ENCODE measurements around the gene TP53AIP1.

The TP53AIP1 gene

DNA sequence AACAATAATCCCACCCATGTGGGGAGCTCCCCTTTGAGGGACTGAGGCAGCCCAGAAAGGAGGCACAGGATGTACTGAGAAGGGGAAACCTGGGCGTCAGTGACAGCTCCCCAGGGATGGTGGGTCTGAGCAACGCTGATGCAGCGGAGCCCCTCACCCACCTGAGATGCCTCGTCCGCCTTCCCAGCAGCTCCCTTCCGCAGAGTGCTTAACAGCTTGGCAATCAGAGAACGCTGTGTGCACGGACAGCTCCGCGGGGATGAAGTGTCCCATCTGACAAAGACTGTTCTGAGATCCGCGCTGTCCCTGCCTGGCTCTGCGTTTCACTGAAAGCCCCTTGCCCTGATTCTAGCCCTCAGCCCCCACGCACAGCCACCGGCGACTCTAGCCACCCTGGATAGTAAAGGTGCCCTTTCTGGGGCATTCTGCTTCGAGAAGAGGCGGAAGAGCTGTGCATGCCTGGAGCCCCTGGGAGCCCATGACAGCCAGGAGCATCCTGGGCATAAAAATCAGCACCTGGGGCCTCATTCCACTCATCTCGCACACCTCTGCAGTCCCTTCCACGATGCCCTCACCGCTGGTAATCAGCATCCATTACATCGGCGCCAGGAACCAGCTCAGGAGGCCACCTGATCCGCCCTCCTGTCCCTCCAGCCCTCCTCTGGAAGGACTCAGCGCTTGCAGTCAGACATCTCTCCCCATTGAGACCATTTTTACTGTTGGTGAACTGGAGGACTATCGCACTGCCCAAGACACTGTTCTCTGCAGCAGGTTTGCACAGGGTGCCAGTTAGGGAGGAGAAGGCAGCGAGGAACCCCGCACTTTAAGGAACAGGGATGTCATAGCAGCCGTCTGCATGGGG lies 40.8 kb downstream of the TP53AIP1 start:
- no peak for TF ChIP-seq ZNF274 (IDR thresholded peaks at IDR 0.05; ENCODE audit: low read depth, low read length)
- no peak overlapping the region for H3K4me3 ChIP-seq (ENCODE audit: low read length)

DNA sequence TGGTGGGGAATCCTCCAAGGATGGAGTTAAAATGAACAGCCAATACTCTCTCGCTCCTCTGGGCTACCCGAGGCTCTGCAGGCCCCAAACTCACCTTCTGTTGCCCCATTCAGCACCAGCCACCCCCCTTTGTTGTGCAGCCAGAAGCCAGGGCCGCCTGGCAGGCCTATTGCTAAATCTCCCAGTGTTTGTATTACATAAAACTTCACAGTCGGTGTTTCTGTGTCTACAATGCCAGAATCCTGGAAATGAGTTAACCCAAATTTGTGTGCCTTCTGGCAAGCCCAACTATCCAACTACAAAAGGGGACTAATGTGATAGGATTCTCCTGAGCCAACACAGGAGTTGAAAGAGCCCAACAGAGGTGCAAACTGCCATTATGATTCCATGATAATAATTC lies 42.2 kb downstream of the TP53AIP1 start:
- TF ChIP-seq ZNF274 (IDR thresholded peaks at IDR 0.05; ENCODE audit: low read depth, low read length), result no peak

DNA sequence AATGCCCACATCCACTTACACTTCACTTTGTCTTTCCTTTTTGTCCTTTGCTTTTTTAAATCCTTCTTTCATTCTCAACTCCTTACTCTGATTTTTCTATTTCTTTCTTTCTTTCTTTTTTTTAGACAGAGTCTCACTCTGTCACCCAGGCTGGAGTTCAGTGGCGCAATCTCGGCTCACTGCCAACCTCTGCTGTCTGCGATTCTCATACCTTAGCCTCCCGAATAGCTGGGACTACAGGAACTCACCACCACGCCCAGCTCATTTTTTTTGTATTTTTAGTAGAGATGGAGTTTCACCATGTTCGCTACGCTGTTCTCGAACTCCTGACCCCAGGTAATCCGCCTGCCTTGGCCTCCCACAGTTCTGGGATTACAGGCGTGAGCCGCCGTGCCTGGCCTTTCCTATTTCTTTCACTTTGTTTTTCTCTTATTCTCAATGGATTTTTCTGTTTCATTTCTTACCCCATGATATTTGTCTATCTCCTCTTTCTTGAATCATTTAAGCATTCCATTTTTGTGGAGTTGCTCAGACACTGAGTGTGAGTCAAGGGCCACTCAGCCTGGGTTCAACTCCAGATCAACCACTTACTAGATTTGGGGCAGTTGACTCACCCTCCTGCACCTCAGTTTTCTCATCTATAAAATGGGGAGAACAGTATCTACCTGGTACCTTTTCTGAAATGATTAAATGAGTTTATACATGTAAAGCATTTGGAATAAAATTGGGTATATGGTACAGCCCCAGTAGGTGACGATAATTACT lies 43.9 kb downstream of the TP53AIP1 start:
- no peak for TF ChIP-seq ZNF274 (IDR thresholded peaks at IDR 0.05; ENCODE audit: low read depth, low read length)
- no peak overlapping the region for H3K4me3 ChIP-seq (ENCODE audit: low read length)

More for the DNA sequence above, 42.2 kb downstream of the TP53AIP1 start:
- no peak overlapping the region for H3K4me3 ChIP-seq (ENCODE audit: low read length)

DNA sequence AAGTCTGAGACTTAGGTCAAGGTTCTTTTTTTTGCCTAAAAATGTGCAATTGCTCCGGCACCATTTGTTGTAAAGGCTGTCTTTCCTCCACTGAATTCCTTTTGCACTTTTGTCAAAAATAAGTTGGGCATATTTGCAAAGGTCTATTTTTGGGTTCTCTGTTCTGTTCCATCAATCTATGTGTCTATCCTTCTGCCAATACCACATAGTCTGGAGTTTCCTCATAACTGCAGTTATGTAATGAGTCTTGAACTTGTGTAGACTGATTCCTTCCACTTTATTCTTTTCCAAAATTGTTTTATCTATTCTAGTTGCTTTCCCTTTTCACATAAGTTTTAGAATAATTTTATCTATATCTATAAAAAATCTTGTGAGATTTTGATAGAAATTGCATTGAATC lies 44.8 kb downstream of the TP53AIP1 start:
- H3K4me3 ChIP-seq (ENCODE audit: low read length), result no peak overlapping the region
- no peak for TF ChIP-seq ZNF274 (IDR thresholded peaks at IDR 0.05; ENCODE audit: low read depth, low read length)

DNA sequence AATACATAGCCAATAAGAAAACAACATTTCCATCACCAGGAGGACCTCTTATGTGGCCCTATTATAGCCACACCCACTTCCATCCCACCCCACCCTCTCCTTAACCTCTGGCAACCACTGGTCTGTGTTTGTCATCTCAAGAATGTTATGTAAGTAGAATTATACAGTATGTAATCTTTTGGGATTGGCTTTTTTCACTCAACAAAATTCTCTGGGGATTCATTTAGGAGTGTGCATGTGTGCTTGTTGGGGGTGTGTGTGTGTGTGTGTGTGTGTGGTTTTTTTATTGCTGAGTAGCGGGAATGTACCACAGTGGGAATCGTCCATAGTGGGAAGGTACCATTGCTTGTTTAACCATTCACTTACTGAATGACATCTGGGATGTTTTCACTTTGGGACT lies 46.3 kb downstream of the TP53AIP1 start:
- no peak for TF ChIP-seq ZNF274 (IDR thresholded peaks at IDR 0.05; ENCODE audit: low read depth, low read length)
- no peak overlapping the region for H3K4me3 ChIP-seq (ENCODE audit: low read length)

DNA sequence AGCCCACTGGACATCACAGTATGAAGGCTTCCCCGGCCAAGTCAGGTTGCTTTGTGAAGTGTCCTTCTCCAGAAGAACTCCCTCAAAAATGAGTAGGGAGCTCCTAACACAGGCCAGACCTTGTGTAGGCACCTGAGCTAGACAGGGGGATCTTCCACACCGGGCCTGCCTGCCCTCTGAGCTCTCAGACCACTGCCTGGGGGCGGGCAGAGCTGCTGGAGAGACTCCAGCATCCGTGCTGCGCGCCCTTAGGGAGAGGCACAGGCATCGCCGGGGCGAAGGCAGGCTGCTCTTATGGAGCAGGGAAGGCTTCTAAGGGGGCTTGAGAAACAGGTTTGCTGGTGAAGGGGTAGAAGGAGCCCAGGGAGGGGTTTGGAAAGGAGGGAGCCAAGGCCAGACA lies 47.1 kb downstream of the TP53AIP1 start:
- TF ChIP-seq ZNF274 (IDR thresholded peaks at IDR 0.05; ENCODE audit: low read depth, low read length), result no peak

DNA sequence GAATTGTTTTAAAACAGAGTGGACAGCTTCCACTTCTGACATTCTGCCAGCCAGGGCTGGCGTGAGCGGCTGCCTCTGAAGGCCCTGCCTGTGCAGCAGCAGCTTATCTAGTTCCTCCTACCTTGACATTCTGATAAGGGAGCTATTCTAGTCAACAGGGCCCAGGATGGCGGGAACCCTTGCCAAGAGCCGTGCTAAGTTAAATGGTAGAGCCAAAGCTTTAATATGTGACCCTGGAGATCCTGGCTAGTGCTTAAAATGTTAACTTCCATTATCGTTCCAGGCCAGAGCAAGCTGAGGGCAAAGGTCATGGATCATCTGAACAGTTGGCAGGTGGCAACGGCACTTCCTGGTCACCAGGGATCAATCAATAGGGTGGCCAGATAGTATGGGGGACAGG lies 48.0 kb downstream of the TP53AIP1 start:
- H3K4me3 ChIP-seq (ENCODE audit: low read length), result no peak overlapping the region

More for the DNA sequence above, 47.1 kb downstream of the TP53AIP1 start:
- H3K4me3 ChIP-seq (ENCODE audit: low read length), result no peak overlapping the region

DNA sequence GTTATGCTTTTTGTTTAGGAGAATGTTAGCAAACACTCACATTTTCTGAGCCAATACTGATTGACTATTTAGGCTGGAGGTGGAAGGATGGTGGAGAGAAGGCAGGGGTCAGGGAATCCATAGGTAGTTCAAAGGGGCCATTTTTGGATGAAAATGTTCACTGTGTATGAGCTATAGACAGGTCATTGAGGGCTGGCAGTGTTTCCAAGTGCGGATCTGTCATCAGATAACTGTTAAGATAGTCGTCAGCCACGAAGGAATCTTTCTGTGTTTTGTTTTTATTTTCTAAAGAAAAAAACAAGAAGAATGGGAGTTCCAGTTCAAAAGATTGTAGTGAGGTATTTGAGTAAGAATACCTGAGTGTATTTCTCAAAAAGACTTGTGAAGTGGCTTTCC lies 48.4 kb downstream of the TP53AIP1 start:
- no peak overlapping the region for H3K4me3 ChIP-seq (ENCODE audit: low read length)
- no peak for TF ChIP-seq ZNF274 (IDR thresholded peaks at IDR 0.05; ENCODE audit: low read depth, low read length)

More for the DNA sequence above, 48.0 kb downstream of the TP53AIP1 start:
- TF ChIP-seq ZNF274 (IDR thresholded peaks at IDR 0.05; ENCODE audit: low read depth, low read length), result no peak

DNA sequence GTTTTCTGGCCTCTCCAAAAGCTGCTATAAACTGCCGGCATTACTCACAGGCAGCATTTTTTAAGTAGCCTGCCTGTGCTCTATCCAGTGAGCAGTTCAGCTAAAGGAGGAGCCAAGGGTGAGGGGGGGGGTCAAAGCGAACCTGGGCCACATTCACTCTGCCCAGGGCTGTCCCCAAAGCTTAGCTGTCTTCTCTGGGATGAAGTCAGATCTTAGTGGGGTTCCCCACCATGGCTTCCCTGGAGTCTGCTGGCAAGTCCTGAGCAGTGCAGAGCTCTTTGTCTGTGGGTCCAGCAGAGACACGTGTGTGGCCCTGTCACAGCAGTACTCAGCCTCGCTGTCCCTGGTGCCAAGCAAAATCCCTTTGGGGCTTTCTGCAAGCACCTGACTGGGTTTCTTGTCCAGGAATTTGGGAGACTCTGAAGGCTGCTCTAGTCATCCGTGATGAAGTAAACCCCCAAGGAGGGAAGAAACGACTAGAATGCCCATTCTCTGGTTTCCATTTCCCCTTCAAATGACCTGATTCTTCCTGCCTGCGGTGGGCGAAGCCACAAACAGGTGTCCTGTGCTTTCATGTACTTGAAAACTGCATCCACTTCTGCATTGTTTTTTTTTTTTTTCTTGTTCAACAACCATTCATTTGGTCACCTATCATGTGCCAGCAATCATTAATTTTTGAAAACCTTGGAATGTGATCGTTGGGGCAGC lies 48.9 kb downstream of the TP53AIP1 start:
- no peak overlapping the region for H3K4me3 ChIP-seq (ENCODE audit: low read length)
- no peak for TF ChIP-seq ZNF274 (IDR thresholded peaks at IDR 0.05; ENCODE audit: low read depth, low read length)

DNA sequence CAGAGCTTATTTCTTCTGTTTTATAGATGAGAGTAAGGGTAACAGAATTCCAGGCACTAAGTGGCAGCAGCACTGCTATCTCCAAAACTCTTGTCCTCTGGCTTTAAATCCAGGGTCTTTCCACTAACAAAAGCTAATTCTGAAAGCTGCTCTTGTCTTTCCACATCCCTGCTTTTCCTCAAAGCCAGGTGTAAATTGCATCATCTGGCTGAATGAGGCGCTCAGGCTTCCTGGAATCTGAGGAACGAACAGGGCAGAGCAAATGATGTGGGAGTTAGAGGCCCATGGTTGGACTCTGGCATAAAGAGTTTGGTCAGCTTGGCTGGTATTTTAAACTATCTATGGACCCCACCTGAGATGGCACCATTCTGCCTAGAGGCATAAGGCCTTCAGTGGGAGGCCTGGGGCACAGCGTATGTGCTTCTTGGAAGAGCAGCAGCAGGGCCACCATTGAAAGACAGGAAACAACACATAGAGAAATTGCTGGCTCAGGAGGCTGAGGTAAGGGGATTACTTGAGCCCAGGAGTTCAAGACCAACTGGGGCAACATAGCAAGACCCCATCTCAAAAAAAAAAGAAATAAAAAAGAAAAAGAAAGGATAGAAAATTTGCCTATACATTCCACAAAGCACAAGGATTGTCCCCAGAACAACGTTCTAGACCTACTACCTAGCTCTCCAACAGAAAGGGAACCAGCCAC lies 49.7 kb downstream of the TP53AIP1 start:
- TF ChIP-seq ZNF274 (IDR thresholded peaks at IDR 0.05; ENCODE audit: low read depth, low read length), result no peak
- no peak overlapping the region for H3K4me3 ChIP-seq (ENCODE audit: low read length)

DNA sequence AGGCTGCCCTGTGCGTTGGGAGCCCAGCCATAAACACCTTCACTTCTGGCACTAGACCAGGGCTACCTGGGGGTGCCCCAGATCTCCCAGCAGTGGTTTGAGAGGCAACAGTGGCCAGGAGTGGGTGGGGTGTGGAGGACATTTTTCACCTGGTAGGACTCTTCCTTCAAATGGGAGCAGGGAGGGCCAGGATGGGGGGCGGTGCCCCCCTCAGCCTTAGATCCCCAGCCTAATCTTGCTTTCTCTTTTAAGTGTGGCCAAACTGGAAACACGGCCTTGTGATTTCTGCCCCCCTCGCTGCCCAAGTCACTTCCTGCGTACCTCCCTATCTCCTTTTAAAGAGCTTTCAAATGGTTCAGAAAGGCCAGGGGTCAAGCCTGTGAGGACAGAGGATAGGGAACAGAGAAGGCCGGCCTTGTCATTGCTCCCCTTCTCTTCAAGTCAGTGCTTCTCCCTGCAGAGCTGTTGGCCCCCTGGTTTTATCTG lies 50.7 kb downstream of the TP53AIP1 start:
- no peak overlapping the region for H3K4me3 ChIP-seq (ENCODE audit: low read length)
- TF ChIP-seq ZNF274 (IDR thresholded peaks at IDR 0.05; ENCODE audit: low read depth, low read length), result no peak

DNA sequence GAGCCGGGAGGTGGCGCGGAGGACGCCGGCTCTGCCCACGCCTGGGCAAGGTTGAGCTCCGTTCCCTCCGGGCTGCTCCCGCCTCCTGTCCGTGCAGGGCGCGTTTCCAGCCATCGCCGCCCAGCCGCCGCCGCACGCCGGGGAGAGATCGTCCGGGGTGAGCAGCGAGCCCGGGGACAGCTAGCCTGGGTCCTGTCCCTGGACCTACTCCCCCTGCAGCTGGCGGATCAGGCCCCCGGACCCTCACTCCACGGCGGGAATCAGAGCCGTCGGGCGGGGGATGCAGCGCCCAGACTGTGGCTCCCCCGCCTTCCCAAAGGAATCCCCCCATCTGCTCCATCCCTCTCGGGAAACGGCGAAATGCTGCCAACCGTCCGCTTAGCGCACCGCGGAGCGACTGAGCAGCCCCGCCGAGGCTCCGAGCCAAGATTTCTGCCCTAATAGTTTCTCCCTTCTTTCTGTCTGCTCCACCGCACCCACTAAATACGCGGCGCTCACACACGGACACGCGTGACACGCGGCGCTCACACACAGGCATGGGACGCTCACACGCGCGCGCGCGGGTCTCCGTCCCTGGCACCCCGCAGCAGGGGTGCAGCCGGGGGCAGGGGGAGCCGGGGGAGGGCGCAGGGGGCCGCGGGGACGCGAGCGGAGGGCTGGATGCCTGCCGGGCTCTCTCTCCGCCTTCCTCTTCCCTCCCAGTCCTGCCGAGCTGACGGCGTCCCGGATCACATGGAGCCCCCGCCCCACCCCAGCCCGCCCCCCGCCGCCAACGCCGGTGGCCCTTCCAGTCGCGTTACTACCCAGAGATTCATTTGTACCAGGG lies 51.9 kb downstream of the TP53AIP1 start, which contains the start of gene KCNJ5:
Gene KCNJ5, plus strand, starts transcription at position 814 of the 826 bp plus-strand sequence. CDS start 19,918 bp downstream, outside the sequence.
- TF ChIP-seq ZNF274 (IDR thresholded peaks at IDR 0.05; ENCODE audit: low read depth, low read length), result no peak
- no peak within 1 kb of the TSS for H3K4me3 ChIP-seq (ENCODE audit: low read length)

DNA sequence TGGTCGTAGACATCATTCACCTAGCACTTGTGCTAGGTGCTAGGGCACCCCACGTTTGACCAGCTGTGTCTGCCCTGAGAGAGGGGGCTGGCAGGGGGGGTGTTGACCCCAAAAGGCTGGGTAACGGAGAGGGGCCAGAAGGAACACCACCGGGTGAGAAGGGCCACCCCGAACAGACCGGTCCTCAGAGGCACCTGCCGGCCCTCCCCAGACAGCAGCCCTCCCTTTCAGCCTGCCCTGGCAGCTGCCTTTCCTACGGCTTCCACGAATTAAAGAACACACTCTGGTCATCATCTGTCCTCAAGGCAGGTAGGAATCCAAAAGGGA lies 52.5 kb downstream of the TP53AIP1 start:
- no peak for TF ChIP-seq ZNF274 (IDR thresholded peaks at IDR 0.05; ENCODE audit: low read depth, low read length)
- H3K4me3 ChIP-seq (ENCODE audit: low read length), result no peak overlapping the region
